ENCODE results near the gene DAP3. TPM values are rescaled to one million over a fixed set of nuclear protein-coding genes. Genes with fewer than 3 reads are reported as not detected.
"Not testable (repeated sequence)": the region's sequence is repeated elsewhere in the genome, so short reads cannot be mapped to it uniquely, and the experiment has no call there.

The DAP3 gene
- total and polyA plus RNA-seq, 2 of the 13 experiments (the other 11 are each of a cell fraction or from before 2014, with no cell fraction given), result 129 to 133 TPM

GRCh38 chr1:155745284-155746228, 56.7 kb downstream of the DAP3 start (continued):
- peak; percentile 72; the same call in 1 of the 2 replicates for TF ChIP-seq REPIN1 (CRISPR knock-in tag; IDR thresholded peaks at IDR 0.05; ENCODE audit: borderline replicate concordance, low read depth)
- TF ChIP-seq ZZZ3 (CRISPR knock-in tag; IDR thresholded peaks at IDR 0.05; ENCODE audit: borderline replicate concordance), result 0 out of 2 replicates have a peak, but pooled peaks have one; percentile 40
- peak; percentile 33; the same call in 1 of the 2 replicates for TF ChIP-seq ZNF501 (CRISPR knock-in tag; IDR thresholded peaks at IDR 0.05)
- TF ChIP-seq DRAP1 (CRISPR knock-in tag; IDR thresholded peaks at IDR 0.05), result peak; percentile 52; the same call in 1 of the 2 replicates
- TF ChIP-seq KDM2A (CRISPR knock-in tag; IDR thresholded peaks at IDR 0.05; ENCODE audit: borderline replicate concordance, low read depth), result peak; percentile 91
- TF ChIP-seq ZBTB7B (CRISPR knock-in tag; IDR thresholded peaks at IDR 0.05), result peak; percentile 76
- TF ChIP-seq ZNF687 (CRISPR knock-in tag; IDR thresholded peaks at IDR 0.05), result peak; percentile 84
- peak; percentile 58 for TF ChIP-seq THAP11 (CRISPR knock-in tag; IDR thresholded peaks at IDR 0.05)
- TF ChIP-seq ZBTB26 (CRISPR knock-in tag; IDR thresholded peaks at IDR 0.05; ENCODE audit: borderline replicate concordance), result peak; percentile 71
- not testable (repeated sequence) for TF ChIP-seq EP300 (IDR thresholded peaks at IDR 0.05; ENCODE audit: low read depth in 2 of 2, low read length in 2 of 2)
- 0 out of 2 replicates have a peak, but pooled peaks have one; percentile 13 for TF ChIP-seq EP300 (CRISPR knock-in tag; IDR thresholded peaks at IDR 0.05; ENCODE audit: borderline replicate concordance)
- TF ChIP-seq HOXA3 (CRISPR knock-in tag; IDR thresholded peaks at IDR 0.05), result peak; percentile 65; the same call in 1 of the 2 replicates
- TF ChIP-seq POLR2AphosphoS5 (IDR thresholded peaks at IDR 0.05; ENCODE audit: low read depth, low read length), result peak; percentile 76
- peak; percentile 54; the same call in 1 of the 2 replicates for TF ChIP-seq YEATS2 (CRISPR knock-in tag; IDR thresholded peaks at IDR 0.05; ENCODE audit: borderline replicate concordance)
- peak; percentile 50 for TF ChIP-seq RXRA (CRISPR knock-in tag; IDR thresholded peaks at IDR 0.05)
- TF ChIP-seq ZSCAN31 (CRISPR knock-in tag; IDR thresholded peaks at IDR 0.05; ENCODE audit: low read depth), result peak; percentile 35; the same call in 1 of the 2 replicates
- 0 out of 2 replicates have a peak, but pooled peaks have one; percentile 42 for TF ChIP-seq SMYD3 (CRISPR knock-in tag; IDR thresholded peaks at IDR 0.05)
- 0 out of 2 replicates have a peak, but pooled peaks have one; percentile 22 for TF ChIP-seq IRX3 (CRISPR knock-in tag; IDR thresholded peaks at IDR 0.05; ENCODE audit: borderline replicate concordance, low read depth)
- TF ChIP-seq SPEN (CRISPR knock-in tag; IDR thresholded peaks at IDR 0.05; ENCODE audit: low read depth), result peak; percentile 51; the same call in 1 of the 2 replicates
- TF ChIP-seq NR2C2 (CRISPR knock-in tag; IDR thresholded peaks at IDR 0.05; ENCODE audit: borderline replicate concordance), result peak; percentile 26; the same call in 1 of the 2 replicates
- TF ChIP-seq ZNF639 (CRISPR knock-in tag; conservative IDR thresholded peaks at IDR 0.05), result 0 out of 2 replicates have a peak, but pooled peaks have one; percentile 24
